Erythroblast (primary cell): Measurements from ENCODE around the gene CEACAM18.

Experiments used
- GATA1 ChIP-seq: IDR thresholded peaks from 2 replicates; pipeline ENCODE4 v1.6.1; 2011; ENCODE audit warnings: low read depth, mild to moderate bottlenecking, control low read depth, low read length, moderate library complexity
- POLR2A ChIP-seq: IDR thresholded peaks from 2 replicates; pipeline ENCODE4 v1.6.1; 2011; ENCODE audit warnings: mild to moderate bottlenecking, low read length

DNA sequence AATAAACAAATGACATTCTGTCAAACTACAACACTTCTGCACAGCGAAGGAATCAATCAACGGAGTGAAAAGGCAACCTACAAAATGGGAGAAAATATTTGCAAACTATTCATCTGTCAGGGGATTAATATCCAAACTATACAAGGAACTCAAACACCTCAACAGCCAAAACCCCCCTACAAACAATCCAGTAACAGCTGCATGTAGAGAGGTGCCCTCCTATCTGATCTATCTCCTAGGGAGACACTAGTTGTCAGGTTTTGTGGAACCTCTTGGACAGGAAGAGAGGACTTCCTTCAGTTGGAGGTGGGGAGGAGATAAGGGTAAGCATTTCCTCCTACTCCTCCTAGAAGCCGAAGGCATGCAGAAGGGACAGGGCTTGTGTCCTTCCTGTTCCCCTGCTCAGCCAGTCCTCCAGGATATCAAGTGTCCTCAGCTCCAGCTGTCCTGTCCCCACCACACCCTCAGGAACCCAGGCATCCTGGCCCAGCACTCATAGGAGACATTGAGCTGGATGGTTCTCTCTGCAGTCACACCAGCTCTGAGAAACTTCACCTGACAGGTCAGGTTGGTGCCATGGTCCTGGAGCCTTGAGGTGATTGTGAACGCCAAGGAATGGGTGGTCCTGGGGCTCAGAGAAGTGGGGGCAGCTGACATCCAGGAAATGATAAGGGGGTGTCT, 10.3 kb upstream of the CEACAM18 start:
- TF ChIP-seq POLR2A (no peak), GATA1 (no peak)
